RWPE2 (cell line): ENCODE results near the gene CDCA4.

Source experiments
- ATAC-seq: fragments of 200-7000 bp; cut with Tn5 transposase; 3 replicates; pipeline ENCODE4 v1.9.1; 2021; ENCODE audit warnings: low read depth
- DNase-seq: peaks from one replicate; pipeline ENCODE4 v3.0.0-alpha.2; 2020; ENCODE audit warnings: low spot score
- H3K27ac ChIP-seq: fragments of 450-650 bp; 2 replicates; pipeline ENCODE4 v1.5.1; 2017; ENCODE audit warnings: mild to moderate bottlenecking; ENCODE audit not compliant: poor library complexity, severe bottlenecking
- H3K27me3 ChIP-seq: fragments of 250-450 bp; sonication (Bioruptor Pico); 2 replicates; pipeline ENCODE4 v1.5.1; 2021; ENCODE audit warnings: mild to moderate bottlenecking, moderate library complexity; ENCODE audit not compliant: insufficient read depth, poor library complexity, severe bottlenecking
- H3K36me3 ChIP-seq: fragments of 250-450 bp; sonication (Bioruptor Pico); 2 replicates; pipeline ENCODE4 v1.5.1; 2020; ENCODE audit warnings: low read depth, mild to moderate bottlenecking, moderate library complexity
- H3K4me1 ChIP-seq: fragments of 250-450 bp; sonication (Bioruptor Pico); 2 replicates; pipeline ENCODE4 v1.5.1; 2021; ENCODE audit warnings: mild to moderate bottlenecking, moderate library complexity; ENCODE audit not compliant: insufficient read depth, poor library complexity, severe bottlenecking
- H3K4me3 ChIP-seq: fragments of 250-450 bp; sonication (Bioruptor Pico); 2 replicates; pipeline ENCODE4 v1.5.1; 2021; ENCODE audit warnings: mild to moderate bottlenecking, moderate library complexity; ENCODE audit not compliant: severe bottlenecking
- H3K9me3 ChIP-seq: fragments of 250-450 bp; sonication (Bioruptor Pico); 2 replicates; pipeline ENCODE4 v1.5.1; 2021; ENCODE audit warnings: mild to moderate bottlenecking, moderate library complexity; ENCODE audit not compliant: severe bottlenecking
- TF ChIP-seq, protein P1 (sequence below): fragments of 450-650 bp; IDR thresholded peaks from one replicate; pipeline ENCODE4 v1.5.1; 2017; ENCODE audit warnings: mild to moderate bottlenecking, moderate library complexity; ENCODE audit not compliant: poor library complexity, severe bottlenecking

CDCA4 gene

DNA sequence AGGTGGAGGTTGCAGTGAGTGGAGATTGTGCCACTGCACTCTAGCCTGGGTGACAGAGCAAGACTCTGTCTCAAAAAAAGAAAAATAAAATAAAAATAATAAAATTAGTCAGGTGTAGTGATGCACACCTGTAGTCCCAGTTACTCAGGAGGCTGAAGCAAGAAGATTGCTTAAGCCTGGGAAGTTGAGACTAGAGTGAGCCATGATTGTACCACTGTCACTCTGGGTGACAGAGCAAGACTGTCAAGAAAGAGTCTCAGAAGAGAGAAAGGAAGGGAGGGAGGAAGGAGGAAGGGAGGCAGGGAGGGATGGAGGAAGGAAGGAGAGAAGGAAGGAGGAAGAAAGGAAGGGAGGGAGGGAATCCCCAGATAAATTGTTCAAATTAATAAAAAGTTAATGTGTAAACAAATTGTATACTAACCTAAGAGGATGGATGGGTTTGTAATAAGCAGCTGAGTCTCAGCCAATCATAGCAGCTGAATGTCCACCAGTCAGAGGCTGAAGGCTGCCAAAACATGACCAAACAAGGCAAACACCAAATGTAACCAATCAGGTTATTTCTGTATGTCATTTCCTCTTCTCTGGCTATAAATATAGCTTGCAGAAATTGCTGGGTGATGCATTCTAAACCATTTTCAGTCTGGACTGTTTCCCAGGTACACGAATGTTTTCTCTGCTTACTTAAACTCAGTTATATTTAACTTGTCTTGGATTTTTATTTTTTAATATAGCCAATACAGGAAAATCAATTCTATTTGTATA, 6.1 kb upstream of the CDCA4 start:
- Histone ChIP-seq H3K4me3 (no peak overlapping the region), H3K27me3 (no peaks in the 10 kb centered on the region), H3K9me3 (no peaks in the 10 kb centered on the region), H3K4me1 (peaks cover 73% of the 10 kb centered on the region), H3K36me3 (peaks cover 5% of the 10 kb centered on the region; the same call in 1 of the 2 replicates), H3K27ac (peak overlapping the region; percentile 100)
- TF ChIP-seq, protein P1, sequence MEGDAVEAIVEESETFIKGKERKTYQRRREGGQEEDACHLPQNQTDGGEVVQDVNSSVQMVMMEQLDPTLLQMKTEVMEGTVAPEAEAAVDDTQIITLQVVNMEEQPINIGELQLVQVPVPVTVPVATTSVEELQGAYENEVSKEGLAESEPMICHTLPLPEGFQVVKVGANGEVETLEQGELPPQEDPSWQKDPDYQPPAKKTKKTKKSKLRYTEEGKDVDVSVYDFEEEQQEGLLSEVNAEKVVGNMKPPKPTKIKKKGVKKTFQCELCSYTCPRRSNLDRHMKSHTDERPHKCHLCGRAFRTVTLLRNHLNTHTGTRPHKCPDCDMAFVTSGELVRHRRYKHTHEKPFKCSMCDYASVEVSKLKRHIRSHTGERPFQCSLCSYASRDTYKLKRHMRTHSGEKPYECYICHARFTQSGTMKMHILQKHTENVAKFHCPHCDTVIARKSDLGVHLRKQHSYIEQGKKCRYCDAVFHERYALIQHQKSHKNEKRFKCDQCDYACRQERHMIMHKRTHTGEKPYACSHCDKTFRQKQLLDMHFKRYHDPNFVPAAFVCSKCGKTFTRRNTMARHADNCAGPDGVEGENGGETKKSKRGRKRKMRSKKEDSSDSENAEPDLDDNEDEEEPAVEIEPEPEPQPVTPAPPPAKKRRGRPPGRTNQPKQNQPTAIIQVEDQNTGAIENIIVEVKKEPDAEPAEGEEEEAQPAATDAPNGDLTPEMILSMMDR: no peak
- DNase-seq: no peak
- no peak for ATAC-seq

DNA sequence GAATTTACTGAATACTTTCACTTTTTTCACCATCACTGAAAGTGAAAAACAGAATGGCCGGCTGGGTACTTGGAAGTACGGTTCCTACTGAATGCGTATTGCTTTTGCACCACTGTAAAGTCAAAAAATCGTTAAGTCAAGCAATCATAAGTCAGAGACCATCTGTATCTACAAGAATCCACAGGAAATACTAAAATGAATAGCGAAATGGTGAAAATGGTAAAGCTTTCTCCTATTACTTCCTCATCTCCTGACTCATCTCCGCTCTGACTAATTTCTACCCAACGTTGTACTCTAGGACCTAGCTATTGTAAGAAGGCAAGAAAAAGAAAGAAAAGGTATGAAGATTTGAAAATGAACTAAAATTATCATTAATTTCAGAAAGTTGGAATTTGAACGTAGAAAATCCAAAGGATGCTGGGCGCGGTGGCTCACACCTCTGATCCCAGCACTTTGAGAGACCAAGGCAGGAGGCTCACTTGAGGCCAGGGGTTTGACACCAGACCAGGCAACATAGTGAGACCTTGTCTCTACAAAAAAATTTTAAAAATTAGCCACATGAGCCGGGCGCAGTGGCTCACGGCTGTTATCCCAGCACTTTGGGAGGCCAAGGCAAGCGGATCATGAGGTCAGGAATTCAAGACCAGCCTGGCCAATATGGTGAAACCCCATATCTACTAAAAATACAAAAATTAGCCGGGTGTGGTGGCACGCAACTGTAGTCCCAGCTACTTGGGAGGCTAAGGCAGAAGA, 5.3 kb upstream of the CDCA4 start:
- peak; percentile 51 for ATAC-seq
- TF ChIP-seq, protein P1: no peak
- DNase-seq: no peak
- no peaks in the 10 kb centered on the region for H3K9me3 ChIP-seq
- H3K4me1 ChIP-seq: peaks cover 73% of the 10 kb centered on the region
- no peaks in the 10 kb centered on the region for H3K27me3 ChIP-seq
- H3K27ac ChIP-seq: peak overlapping the region; percentile 100
- peaks cover 5% of the 10 kb centered on the region; the same call in 1 of the 2 replicates for H3K36me3 ChIP-seq
- no peak overlapping the region for H3K4me3 ChIP-seq

- H3K4me3 ChIP-seq: no peak overlapping the region
- no peaks in the 10 kb centered on the region for H3K9me3 ChIP-seq
- peaks cover 5% of the 10 kb centered on the region; the same call in 1 of the 2 replicates for H3K36me3 ChIP-seq
- peak overlapping the region; percentile 100 for H3K27ac ChIP-seq
- no peaks in the 10 kb centered on the region for H3K27me3 ChIP-seq
- ATAC-seq: no peak
- TF ChIP-seq, protein P1: no peak
- peaks cover 73% of the 10 kb centered on the region for H3K4me1 ChIP-seq
- no peak for DNase-seq
Measured at GRCh38 chr14:105025429-105025828, 4.5 kb upstream of the CDCA4 start.

DNA sequence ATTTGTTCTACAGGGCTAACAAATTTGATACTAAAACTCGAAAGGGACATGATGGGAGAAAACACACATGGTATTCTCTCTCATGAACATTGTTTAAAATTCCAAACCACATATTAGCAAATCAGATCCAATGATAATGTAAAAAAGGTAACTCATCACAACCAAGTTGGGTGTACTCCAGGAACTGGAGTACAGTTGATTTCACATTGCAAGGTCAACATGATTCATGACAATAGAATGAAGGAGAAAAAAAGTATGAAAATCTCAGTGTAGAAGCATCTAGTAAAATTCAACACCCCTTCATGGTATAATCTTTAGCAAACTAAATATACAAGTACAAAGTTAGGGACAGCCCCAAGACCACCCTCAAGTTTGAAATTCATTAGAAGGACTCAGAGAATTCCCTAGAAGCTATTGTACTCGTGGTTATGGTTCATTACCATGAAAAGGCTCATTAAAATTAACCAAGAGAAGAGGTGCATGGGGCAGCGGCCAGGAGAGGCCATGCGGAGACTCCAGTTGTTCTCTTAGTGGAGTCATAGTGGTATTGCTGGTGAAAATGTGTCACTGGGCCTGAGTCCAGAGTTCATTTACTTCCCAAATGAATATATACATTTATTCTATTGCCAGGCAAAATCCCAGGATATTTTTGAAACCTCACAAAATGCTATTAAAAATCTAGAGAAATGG, 3.1 kb upstream of the CDCA4 start:
- peaks cover 20% of the 10 kb centered on the region for H3K36me3 ChIP-seq
- peak overlapping the region; percentile 100 for H3K27ac ChIP-seq
- no peak for DNase-seq
- TF ChIP-seq, protein P1: no peak
- H3K4me3 ChIP-seq: peak overlapping the region; percentile 13
- ATAC-seq: peak; percentile 2; the same call in 1 of the 3 replicates
- H3K9me3 ChIP-seq: no peaks in the 10 kb centered on the region
- no peaks in the 10 kb centered on the region for H3K27me3 ChIP-seq
- peaks cover 73% of the 10 kb centered on the region for H3K4me1 ChIP-seq
